GM06990 (cell line): ENCODE results near the gene CDHR2.

Source experiments
- DNase-seq: peaks from one replicate; pipeline ENCODE4 v3.0.0-alpha.2; 2011; ENCODE audit not compliant: insufficient read length; ENCODE audit errors: extremely low read depth
- H3K27me3 ChIP-seq: replicated peaks from 2 replicates; pipeline ENCODE4 v1.6.0; 2011; ENCODE audit warnings: low read length; ENCODE audit not compliant: control insufficient read depth, insufficient read depth
- H3K36me3 ChIP-seq: 2 replicates; pipeline ENCODE4 v1.5.1; 2011; ENCODE audit warnings: low read length; ENCODE audit not compliant: control insufficient read depth, insufficient read depth
- H3K4me3 ChIP-seq: replicated peaks from 2 replicates; pipeline ENCODE4 v1.5.1; 2011; ENCODE audit warnings: low read depth, mild to moderate bottlenecking, control low read depth, low read length
- TF ChIP-seq, protein P1 (sequence below): IDR thresholded peaks from 2 replicates; pipeline ENCODE4 v1.5.1; 2011; ENCODE audit warnings: low read length, control low read depth, mild to moderate bottlenecking, inconsistent platforms; ENCODE audit not compliant: insufficient read depth, poor library complexity, severe bottlenecking

The CDHR2 gene

GRCh38 chr5:176619569-176620332 lies 70.6 kb downstream of the CDHR2 start:
- no peak overlapping the region for H3K4me3 ChIP-seq
- no peaks in the 10 kb centered on the region for H3K36me3 ChIP-seq
- DNase-seq: no peak
- TF ChIP-seq, protein P1, sequence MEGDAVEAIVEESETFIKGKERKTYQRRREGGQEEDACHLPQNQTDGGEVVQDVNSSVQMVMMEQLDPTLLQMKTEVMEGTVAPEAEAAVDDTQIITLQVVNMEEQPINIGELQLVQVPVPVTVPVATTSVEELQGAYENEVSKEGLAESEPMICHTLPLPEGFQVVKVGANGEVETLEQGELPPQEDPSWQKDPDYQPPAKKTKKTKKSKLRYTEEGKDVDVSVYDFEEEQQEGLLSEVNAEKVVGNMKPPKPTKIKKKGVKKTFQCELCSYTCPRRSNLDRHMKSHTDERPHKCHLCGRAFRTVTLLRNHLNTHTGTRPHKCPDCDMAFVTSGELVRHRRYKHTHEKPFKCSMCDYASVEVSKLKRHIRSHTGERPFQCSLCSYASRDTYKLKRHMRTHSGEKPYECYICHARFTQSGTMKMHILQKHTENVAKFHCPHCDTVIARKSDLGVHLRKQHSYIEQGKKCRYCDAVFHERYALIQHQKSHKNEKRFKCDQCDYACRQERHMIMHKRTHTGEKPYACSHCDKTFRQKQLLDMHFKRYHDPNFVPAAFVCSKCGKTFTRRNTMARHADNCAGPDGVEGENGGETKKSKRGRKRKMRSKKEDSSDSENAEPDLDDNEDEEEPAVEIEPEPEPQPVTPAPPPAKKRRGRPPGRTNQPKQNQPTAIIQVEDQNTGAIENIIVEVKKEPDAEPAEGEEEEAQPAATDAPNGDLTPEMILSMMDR: no peak
- H3K27me3 ChIP-seq: peaks cover 1% of the 10 kb centered on the region; the same call in 1 of the 2 replicates

DNA sequence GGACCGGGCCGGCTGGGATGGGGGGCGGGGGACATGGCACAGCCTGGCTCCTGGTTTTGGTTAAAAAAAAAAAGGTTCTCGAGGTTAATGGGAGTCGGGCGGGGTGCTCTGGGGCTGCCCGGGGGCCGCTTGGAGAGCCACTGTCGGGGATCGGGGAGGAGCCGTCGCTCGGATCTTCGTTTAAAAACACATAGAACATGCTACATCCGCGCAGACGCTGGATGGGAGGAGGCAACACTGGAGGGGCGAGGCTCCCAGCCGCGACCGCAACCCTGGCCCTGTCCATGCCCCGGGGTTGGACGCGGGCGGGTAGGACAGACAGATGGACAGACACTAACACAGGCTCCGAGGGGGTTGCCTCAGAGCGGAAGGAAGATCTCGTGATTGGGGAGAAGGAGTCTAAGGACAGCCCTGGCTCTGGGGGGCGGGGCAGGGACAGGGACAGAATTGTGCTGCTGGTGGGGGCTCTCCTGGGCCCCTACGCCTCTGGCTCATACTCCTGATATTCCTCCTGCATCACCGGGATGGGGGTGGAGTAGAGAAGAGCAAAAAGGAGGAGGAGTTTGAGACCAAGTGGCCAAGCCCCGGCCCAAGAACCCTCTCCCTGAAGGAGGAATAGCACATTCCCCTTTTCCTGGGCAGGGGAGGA lies 71.3 kb downstream of the CDHR2 start:
- no peak for DNase-seq
- H3K27me3 ChIP-seq: peaks cover 1% of the 10 kb centered on the region
- TF ChIP-seq, protein P1: no peak
- H3K4me3 ChIP-seq: no peak overlapping the region
- H3K36me3 ChIP-seq: no peaks in the 10 kb centered on the region

- no peak for DNase-seq
- no peak overlapping the region for H3K4me3 ChIP-seq
- no peaks in the 10 kb centered on the region for H3K36me3 ChIP-seq
- peaks cover 3% of the 10 kb centered on the region for H3K27me3 ChIP-seq
- TF ChIP-seq, protein P1: no peak
Observed at GRCh38 chr5:176621661-176622079, 72.5 kb downstream of the CDHR2 start.

GRCh38 chr5:176624142-176624541 lies 75.0 kb downstream of the CDHR2 start:
- DNase-seq: no peak
- TF ChIP-seq, protein P1: no peak
- Histone ChIP-seq H3K36me3 (no peaks in the 10 kb centered on the region), H3K4me3 (no peak overlapping the region), H3K27me3 (peaks cover 1% of the 10 kb centered on the region)

DNA sequence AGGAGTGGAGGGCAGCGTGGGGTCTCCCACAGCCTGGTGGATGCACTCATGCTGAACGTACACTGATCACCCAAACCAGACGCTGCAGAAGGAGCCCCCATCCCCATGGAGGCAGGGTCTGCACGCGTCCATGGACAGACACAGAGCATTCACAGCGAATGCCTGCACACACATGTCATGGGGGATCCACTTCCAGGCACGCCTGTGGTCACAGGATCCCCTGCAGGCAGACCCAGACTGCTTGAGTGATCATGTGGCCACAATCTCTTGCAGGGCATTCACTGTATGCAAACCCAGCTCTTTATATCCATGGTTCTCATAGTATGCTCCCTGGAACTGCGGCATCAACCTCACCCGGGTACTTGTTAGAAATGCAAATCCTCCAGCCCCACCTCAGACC lies 75.8 kb downstream of the CDHR2 start:
- Histone ChIP-seq H3K4me3 (no peak overlapping the region), H3K27me3 (peaks cover 1% of the 10 kb centered on the region), H3K36me3 (no peaks in the 10 kb centered on the region)
- no peak for DNase-seq
- TF ChIP-seq, protein P1: no peak
